SKM-1 (cell line): Measurements from ENCODE around the gene MAPKAPK5.
"Not testable (repeated sequence)": the region's sequence is repeated elsewhere in the genome, so short reads cannot be mapped to it uniquely, and the experiment has no call there.

ENCODE experiments used
- DNase-seq: peaks from one replicate; lab custom pipeline; 2025; ENCODE audit not compliant: unreplicated experiment; lab: John Stamatoyannopoulos, UW

The MAPKAPK5 gene

DNA sequence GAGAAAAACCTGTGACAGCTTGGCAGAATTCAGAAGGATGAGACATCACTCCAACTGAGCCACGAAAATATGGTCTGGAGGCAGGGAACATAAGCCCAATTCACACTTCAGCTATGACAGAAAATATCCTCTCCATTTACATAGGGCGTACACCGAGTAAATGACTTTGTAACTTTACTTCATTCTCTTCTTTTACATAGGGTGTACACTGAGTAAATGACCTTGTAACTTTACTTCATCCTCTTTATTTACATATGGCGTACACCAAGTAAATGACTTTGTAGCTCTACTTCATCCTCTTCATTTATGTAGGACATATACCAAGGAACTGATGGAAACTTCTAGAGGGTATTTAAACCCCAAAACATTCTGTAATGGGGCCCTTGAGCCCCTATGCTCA is 14.1 kb upstream of the MAPKAPK5 start:
- DNase-seq, result no peak

DNA sequence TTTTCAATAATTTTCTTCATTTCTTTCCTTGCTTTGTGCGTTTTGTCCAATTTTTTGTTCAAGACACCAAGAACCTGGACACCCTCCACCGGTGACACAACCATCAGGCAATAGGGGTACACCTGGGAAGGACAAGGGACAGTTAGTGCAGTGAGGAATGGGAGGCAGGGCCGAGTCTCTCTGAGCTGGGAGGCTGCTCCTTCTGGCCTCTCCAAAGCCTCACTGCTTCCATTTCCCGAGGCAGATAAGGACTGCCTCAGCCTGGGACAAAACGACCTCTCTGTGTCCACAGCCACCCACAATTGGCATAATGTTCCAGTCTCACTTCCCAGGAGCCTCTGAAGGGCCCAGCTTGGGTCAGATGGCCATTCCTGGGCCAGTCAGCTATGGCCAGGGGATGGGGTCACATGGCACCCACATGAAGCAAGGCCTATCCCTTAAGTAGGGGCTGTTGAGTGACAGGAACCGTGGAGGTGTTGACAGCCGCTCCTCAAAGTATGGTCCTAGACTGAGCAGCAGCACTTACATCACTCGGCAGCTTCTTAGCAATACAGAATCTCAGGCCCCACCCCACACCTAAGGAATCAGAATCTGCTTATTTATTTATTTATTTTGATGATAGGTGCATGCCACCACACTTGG is 13.6 kb upstream of the MAPKAPK5 start:
- DNase-seq, result no peak

DNA sequence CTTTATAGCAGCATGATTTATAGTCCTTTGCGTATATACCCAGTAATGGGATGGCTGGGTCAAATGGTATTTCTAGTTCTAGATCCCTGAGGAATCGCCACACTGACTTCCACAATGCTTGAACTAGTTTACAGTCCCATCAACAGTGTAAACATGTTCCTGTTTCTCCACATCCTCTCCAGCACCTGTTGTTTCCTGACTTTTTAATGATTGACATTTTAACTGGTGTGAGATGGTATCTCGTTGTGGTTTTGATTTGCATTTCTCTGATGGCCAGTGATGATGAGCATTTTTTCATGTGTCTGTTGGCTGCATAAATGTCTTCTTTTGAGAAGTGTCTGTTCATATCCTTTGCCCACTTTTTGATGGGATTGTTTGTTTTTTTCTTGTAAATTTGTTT is 12.4 kb upstream of the MAPKAPK5 start:
- not testable (repeated sequence) for DNase-seq

DNA sequence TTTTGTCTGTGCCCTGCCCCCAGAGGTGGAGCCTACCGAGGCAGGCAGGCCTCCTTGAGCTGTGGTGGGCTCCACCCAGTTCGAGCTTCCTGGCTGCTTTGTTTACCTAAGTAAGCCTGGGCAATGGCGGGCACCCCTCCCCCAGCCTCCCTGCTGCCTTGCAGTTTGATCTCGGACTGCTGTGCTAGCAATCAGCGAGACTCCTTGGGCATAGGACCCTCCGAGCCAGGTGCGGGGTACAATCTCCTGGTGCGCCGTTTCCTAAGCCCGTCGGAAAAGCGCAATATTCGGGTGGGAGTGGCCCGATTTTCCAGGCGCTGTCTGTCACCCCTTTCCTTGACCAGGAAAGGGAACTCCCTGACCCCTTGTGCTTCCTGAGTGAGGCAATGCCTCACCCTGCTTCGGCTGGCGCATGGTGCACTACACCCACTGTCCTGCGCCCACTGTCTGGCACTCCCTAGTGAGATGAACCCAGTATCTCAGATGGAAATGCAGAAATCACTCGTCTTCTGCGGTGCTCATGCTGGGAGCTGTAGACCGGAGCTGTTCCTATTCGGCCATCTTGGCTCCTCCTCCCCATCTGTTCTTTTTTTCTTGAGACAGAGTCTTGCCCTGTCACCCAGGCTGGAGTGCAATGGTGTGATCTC is 7.2 kb upstream of the MAPKAPK5 start:
- not testable (repeated sequence) for DNase-seq

DNA sequence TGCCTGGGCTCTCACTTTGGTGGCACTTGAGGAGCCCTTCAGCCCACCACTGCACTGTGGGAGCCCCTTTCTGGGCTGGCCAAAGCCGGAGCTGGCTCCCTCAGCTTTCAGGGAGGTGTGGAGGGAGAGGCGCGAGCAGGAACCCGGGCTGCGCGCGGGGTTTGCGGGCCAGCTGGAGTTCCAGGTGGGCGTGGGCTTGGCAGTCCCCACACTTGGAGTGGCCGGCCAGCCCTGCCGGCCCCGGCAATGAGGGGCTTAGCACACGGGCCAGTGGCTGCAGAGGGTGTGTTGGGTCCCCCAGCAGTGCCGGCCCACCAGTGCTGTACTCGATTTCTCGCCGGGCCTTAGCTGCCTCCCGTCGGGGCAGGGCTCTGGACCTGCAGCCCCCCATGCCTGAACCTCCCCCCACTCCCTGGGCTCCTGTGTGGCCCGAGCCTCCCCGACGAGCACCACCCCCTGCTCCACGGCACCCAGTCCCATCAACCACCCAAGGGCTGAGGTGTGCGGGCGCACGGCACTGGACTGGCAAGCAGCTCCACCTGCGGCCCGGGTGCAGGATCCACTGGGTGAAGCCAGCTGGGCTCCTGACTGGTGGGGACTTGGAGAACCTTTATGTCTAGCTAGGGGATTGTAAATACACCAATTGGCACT is 6.4 kb upstream of the MAPKAPK5 start:
- DNase-seq, result not testable (repeated sequence)

DNA sequence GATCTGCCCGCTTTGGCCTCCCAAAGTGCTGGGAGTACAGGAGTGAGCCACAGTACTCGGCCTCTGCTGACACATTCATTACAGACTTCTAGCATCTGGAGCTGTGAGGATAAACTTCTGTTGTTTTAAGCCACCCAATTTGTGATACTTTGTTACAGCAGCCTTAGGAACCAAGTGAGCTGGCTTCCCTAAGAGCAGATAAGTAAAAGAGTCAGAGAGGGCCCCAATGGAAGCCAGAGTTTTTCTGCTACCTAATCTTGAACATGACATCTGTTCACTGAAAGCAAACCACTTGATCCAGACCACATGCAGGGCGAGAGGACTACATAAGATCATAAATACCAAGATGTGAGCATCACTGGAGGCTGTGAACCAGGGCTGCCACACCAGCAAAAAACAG is 3.7 kb upstream of the MAPKAPK5 start:
- DNase-seq, result no peak

DNA sequence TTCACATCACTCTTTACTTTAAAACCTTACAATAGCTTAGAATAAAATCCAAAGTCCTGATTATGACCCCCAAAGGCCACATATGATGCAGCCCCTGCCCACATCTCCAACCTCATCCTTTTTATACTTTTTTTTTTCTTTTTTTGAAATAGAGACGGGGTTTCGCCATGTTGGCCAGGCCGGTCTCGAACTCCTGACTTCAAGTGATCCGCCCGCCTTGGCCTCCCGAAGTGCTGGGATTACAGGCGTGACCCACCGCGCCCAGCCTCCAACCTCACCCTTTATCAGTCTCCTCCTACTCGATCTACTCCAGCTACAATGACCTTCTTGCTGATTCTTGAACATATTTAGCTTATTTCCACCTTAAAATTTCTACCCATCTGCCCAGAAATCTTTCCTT is 1.2 kb upstream of the MAPKAPK5 start:
- no peak for DNase-seq

DNA sequence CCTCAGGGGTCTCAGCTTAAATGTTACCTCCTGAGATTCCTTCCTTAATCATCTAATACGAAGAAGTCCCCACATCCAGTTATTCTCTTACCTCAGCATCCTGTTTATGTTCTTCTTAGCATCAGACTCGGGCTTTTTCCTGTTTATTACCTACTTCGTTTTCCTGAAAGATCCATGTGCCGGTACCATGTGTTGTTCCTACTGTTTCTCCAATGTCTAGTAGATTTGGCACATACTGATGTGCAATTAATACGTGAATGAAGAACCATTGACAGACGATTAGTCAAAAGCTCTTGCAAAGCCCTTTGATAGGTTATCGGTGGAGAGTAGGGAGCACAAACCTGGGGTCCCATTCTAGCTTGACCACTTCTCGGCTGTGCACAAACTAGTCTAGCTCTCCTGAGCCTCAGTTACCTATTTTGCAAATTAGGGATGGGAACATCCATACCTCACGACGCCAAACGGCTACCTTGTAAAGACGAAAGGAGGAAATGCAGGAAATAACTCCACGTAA is 735 bp upstream of the MAPKAPK5 start:
- no peak for DNase-seq

DNA sequence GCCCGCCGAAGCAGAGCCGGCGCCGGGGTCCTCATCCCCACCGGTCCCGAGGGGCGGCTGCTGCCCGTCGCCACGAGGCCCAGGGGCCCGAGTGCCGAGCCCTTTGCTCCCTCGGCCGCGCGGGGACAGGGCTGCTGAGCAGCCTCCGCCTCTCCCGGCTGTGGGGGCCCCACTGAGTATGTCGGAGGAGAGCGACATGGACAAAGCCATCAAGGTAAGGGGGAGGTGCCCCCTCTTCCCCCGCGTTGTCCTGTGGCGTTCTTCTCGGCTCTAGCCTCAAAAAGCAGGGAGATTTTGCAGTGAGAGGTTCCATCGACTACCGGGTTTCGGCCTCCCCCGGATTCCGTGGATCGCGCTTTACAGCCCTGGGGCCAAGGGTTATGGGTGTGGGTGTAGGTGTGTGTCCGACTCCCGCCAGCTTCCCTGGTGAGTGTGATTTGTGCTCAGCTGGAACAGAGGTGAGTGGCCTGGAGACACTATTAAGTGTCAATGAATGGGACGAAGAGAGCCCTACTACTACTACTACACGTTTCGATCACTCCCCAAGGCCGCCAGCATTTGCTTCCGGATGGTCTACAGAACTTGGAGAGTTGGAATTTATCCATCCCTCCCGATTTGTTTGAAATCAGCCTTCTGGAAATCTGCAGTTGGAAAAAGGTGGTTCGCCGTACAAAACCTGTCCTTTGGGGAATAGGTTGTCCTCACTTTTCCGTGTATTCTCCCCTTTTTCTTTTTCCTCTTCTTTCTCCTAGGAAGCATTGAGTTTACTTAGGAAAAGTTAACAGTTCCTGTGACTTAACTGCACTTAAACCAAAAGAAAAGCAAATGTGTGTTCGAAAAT is 748 bp downstream of the MAPKAPK5 start:
- no peak for DNase-seq

DNA sequence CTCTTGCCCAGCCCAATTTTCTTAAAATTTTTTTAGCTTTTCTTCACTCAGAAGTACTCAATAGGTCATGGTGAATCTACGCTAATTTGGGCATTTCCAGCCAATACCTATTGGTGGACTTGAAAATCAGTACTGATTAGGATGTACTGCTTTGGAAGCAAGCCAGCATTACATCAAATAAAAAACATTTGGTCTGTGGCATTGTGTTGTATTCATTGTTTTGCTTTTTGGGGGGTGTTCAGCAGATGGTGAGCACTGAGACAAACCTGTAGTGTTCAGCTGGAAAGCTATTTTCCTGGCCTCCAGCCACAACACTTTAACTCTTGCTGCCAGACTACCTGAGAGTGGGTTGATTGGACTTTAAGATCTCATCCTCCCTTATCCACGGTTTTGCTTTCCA is 4.0 kb downstream of the MAPKAPK5 start:
- DNase-seq, result no peak

DNA sequence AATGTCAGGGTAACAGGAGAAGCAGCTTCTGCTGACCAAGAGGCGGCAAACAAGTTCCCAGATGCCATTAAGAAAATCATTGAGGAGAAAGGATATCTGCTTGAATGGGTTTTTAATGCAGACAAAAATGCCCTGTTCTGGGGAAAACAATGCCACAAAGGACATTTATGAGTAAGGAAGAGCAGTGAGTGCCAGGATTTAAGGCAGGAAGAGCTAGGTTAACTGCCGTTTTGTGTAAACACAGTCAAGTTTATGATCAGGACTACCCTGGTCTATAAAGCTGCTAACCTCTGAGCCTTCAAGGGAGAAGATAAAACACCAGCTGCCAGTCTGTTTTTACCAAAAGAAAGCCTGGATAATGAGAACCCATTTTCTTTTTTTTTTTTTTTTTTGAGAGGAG is 8.5 kb downstream of the MAPKAPK5 start:
- DNase-seq, result no peak

DNA sequence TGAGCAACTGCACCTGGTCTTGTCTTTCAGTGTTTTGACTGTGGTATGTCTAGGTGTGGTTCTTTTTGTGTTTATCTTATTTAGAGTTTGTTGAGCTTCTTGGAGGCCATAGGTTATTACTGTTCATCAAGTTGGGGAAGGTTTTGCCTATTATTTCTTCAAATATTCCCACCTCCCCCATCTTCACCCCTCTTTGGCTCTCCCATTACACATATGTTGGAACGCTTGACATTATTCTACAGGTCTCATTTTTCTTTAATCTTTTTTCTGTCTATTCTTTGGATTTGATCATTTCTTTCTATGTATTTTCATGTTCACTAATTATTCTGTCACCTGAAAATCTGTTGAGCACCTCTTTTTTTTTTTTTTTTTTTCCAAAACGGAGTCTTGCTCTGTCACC is 16.2 kb downstream of the MAPKAPK5 start:
- DNase-seq, result no peak

DNA sequence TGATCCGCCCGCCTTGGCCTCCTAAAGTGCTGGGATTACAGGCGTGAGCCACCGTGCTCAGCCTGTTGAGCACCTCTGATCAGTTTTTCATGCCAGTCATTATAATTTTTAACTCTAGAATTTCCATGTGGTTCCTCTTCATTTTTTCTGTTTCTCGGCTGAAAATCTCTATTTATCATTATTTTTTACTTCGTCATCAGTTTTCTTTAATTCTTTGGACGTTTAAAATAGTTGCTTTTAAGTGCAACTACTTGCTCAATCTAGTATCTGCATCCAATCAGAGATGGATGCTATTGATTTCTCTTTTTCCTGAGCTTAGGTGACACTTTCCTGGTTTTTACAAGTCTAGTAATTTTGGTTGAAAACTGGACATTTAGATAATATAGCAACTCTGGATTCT is 16.8 kb downstream of the MAPKAPK5 start:
- DNase-seq, result no peak

DNA sequence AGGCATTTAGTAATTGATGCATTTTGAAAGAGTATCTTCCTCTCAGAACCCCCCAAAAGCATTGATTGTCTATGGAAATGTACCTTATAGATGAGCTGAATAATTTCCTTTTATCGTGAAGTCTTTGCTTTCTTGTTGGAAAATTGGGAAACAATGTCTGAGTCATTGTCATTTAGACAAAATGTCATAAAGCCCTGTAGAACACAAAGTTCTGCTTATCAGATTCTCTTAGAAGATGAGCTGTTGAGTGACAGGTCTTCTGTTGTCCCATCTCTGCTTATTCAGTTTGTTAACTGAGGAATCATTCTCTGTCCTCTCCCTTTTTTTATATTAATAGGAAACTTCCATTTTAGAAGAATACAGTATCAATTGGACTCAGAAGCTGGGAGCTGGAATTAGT is 22.9 kb downstream of the MAPKAPK5 start:
- DNase-seq, result no peak

DNA sequence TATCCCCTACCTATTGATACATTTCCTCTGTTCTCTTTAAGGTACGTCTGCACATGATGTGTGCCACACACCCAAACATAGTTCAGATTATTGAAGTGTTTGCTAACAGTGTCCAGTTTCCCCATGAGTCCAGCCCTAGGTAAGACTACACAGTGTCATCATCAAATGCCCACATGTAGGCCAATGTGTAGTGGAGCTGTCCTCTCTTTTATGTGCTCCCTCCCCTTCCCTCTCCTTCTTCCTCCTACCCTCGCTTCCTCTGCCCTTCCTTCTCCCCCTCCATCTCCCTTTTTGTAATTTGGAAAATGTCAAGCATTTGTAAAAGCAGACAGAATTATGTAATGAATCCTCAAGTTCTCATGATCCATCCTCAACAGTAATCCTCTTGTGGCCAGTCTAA is 25.5 kb downstream of the MAPKAPK5 start:
- DNase-seq, result no peak

DNA sequence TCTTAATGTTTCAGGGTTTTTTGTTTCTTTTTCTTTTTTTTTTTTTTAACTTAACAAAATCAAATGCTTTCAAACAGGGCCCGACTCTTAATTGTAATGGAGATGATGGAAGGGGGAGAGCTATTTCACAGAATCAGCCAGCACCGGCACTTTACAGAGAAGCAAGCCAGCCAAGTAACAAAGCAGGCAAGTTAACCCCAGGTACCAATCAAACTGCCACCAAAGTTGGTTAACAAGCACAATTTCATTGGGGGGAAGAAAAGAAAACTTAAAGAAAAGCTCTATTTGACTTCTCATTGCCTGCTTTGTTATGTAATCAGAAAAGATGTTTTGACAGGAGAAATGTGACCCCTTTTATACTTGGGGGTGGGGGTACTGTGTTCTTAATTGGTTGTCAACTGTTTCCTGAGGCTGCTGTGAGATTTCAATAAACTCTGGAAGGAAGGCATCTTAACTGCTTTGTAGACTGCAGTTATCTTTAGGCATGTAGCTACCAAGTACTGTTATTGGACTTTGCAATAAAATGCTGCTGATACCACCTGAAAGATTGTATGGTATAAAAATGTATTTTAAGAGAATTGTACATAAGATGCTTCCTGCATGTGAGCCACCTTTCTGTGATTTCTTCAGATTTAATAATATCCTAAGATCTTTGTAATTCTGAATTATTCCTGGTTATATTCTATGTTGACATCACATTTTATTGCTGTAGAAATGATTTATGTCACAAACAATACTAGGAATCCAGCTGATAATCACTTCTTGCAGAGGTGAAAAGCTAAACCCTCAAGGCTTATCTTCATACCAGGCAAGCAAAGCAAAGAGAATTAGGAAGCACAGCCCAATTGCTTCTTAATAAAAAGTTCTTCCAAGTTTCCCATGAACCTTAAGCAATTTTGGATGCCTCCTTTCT is 26.9 kb downstream of the MAPKAPK5 start:
- DNase-seq, result no peak

DNA sequence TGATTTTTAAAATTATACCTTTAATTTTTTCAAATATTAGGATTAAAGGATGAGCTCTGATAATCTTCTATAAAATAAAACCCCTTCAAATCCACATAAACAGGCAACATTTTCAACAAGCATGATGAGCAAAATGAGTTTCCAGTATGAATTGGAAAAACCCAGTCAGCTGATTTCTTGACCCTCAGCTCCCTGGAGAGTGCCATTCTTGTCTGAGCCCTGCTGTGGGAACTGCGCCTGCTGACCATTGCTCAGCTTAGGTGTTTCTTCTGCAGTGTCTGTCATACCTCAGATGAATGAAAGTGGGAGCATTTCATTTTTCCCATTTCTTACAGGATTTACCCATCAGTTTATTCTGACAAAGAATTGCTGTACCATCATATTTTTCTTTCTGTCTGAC is 27.6 kb downstream of the MAPKAPK5 start:
- no peak for DNase-seq

DNA sequence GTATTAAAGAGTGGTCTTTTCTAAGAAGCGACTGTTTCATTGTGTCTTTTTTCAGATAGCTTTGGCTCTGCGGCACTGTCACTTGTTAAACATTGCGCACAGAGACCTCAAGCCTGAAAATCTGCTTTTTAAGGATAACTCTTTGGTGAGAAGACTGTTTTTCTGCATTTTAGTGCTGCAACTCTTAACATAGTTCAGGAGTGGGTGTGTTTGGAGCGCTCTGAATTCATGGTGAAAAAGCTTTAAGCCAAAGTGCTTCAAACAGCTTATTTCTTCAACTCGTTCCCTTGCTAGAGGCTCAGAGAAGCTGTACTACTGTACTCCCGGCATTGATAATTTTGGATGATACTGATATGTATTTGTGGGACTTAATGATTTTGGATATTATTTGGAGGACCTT is 28.2 kb downstream of the MAPKAPK5 start:
- DNase-seq, result no peak

DNA sequence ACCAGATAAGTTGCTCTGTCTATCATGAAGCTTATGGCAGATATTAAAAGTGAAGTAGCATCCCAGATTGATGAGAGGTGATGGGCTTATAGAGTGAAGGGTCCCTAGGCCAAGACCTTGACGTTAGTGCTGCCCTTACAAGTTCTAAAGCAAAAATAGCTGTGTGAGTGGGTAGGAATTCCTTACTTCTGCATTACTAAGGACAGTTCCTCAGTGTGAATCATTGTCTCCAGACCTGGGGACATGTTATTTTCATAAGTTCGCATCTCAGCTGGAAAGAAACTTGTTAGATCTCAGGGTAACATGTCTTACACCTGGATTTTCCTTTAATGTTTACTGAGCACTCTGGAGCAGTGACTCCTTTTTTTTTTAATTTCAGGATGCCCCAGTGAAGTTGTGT is 28.7 kb downstream of the MAPKAPK5 start:
- no peak for DNase-seq

DNA sequence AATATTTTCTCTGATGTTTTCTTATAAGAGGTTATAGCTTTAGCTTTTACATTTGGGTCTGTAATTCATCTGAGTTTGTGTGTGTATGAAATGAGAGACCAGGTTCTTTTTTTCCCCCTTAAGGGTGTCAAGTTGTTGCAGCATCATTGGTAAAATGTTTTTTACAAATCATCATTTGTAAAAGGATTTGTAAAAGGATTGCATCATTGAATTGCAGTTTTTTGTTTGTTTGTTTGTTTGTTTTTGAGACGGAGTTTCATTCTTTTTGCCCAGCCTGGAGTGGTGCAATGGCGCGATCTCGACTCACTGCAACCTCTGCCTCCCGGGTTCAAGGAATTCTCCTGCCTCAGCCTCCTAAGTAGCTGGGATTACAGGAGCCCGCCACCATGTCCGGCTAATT is 31.1 kb downstream of the MAPKAPK5 start:
- DNase-seq, result no peak
